Subcutaneous abdominal adipose tissue (tissue), 5 donors: Measurements from ENCODE around the gene PCBD2.
"Not testable (repeated sequence)": the region's sequence is repeated elsewhere in the genome, so short reads cannot be mapped to it uniquely, and the experiment has no call there.

ENCODE experiments used
- H3K27ac ChIP-seq: one replicate; pipeline ENCODE4 v1.7.0; 2013; ENCODE audit warnings: low read depth, mild to moderate bottlenecking, inconsistent platforms, low read length, moderate library complexity
- H3K27me3 ChIP-seq, 5 donors: one replicate each; pipeline ENCODE4 v1.7.0; 2013; ENCODE audit warnings: low read length in 5 of 5, inconsistent platforms in 1 of 5; ENCODE audit not compliant: control insufficient read depth in 5 of 5, insufficient read depth in 4 of 5
- H3K36me3 ChIP-seq, 5 donors: one replicate each; pipeline ENCODE4 v1.7.0; 2013; ENCODE audit warnings: low read length in 5 of 5; ENCODE audit not compliant: control insufficient read depth in 5 of 5, insufficient read depth in 5 of 5
- H3K4me1 ChIP-seq, 5 donors: one replicate each; pipeline ENCODE4 v1.7.0; 2013; ENCODE audit warnings: low read length in 5 of 5, mild to moderate bottlenecking in 3 of 5, moderate library complexity in 1 of 5; ENCODE audit not compliant: control insufficient read depth in 5 of 5, insufficient read depth in 5 of 5
- H3K4me3 ChIP-seq, 5 donors: one replicate each; pipeline ENCODE4 v1.7.0; 2013; ENCODE audit warnings: low read length in 5 of 5, low read depth in 1 of 5
- H3K9ac ChIP-seq, 5 donors: one replicate each; pipeline ENCODE4 v1.7.0; 2013; ENCODE audit warnings: low read length in 5 of 5, mild to moderate bottlenecking in 4 of 5, moderate library complexity in 3 of 5
- H3K9me3 ChIP-seq, 5 donors: one replicate each; pipeline ENCODE4 v1.7.0; 2013; ENCODE audit warnings: low read length in 5 of 5; ENCODE audit not compliant: control insufficient read depth in 5 of 5
- donor health status: healthy.
- donor health status: healthy.
- donor health status: healthy.
- donor health status: healthy.
- donor health status: healthy.

The PCBD2 gene

GRCh38 chr5:134995850-134996402 lies 91.0 kb downstream of the PCBD2 start:
- Histone ChIP-seq H3K36me3 (no peaks in the 10 kb centered on the region), H3K27me3 (no peaks in the 10 kb centered on the region), H3K4me1 (no peaks in the 10 kb centered on the region), H3K27ac (no peak overlapping the region), H3K9ac (no peak overlapping the region), H3K9me3 (no peaks in the 10 kb centered on the region), H3K4me3 (no peak overlapping the region)

- no peak overlapping the region for H3K27ac ChIP-seq
- H3K4me3 ChIP-seq: no peak overlapping the region
- H3K4me1 ChIP-seq: no peaks in the 10 kb centered on the region
- H3K27me3 ChIP-seq: no peaks in the 10 kb centered on the region
- no peaks in the 10 kb centered on the region for H3K36me3 ChIP-seq
- no peak overlapping the region for H3K9ac ChIP-seq
- H3K9me3 ChIP-seq: no peaks in the 10 kb centered on the region
Measured at GRCh38 chr5:134997015-134997414, 92.1 kb downstream of the PCBD2 start.

GRCh38 chr5:134998068-134998467 lies 93.1 kb downstream of the PCBD2 start:
- H3K4me3 ChIP-seq, H3K4me1 ChIP-seq, H3K27me3 ChIP-seq, H3K9me3 ChIP-seq, H3K36me3 ChIP-seq, H3K27ac ChIP-seq, H3K9ac ChIP-seq: not testable (repeated sequence)

DNA sequence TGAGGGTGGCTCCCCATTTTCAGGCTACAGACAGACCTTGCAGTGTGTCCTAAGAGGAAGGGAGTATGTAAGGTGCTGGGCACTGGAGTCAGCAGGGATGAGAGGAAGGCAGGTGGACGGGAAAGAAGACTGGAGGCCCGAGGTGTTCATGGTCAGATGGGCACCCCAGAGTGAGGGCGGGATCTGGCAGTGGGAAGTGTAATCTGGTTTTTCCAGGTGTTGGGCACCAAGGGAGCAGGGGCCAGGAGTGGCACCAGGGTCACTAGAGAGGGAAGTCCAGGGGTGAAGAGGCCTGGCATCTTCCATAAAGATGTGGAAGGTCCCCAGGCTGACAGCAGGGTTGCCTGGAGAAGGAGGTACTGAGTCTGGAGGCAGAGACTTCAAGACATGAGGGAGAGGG lies 99.4 kb downstream of the PCBD2 start:
- no peaks in the 10 kb centered on the region for H3K4me1 ChIP-seq
- H3K27me3 ChIP-seq: no peaks in the 10 kb centered on the region
- H3K4me3 ChIP-seq: no peak overlapping the region
- H3K27ac ChIP-seq: no peak overlapping the region
- no peaks in the 10 kb centered on the region for H3K36me3 ChIP-seq
- H3K9ac ChIP-seq: no peak overlapping the region
- no peaks in the 10 kb centered on the region for H3K9me3 ChIP-seq

DNA sequence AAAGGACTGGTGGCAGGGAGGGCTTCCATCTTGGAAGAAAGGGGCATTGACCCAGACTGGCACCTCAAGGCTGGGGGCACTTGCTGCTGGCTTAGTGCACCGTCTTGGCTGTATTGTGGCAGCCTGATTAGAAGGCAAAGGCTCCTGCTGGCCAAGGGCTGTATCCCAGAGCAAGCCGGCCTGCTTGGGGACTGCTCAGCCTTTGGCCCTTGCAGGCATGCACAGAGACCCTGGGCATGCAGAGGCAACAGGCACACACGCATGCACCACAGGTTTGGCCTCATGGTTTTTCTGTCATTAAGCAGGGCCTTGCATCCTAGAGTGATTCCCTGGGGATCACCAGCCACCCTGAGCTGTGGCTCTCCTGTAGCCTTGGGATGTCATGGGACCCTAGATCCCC lies 100.1 kb downstream of the PCBD2 start:
- no peak overlapping the region for H3K4me3 ChIP-seq
- H3K4me1 ChIP-seq: no peaks in the 10 kb centered on the region
- no peaks in the 10 kb centered on the region for H3K9me3 ChIP-seq
- H3K36me3 ChIP-seq: no peaks in the 10 kb centered on the region
- H3K9ac ChIP-seq: no peak overlapping the region
- no peak overlapping the region for H3K27ac ChIP-seq
- H3K27me3 ChIP-seq: no peaks in the 10 kb centered on the region

- Histone ChIP-seq H3K27ac (no peak overlapping the region), H3K9me3 (no peaks in the 10 kb centered on the region), H3K9ac (no peak overlapping the region), H3K36me3 (no peaks in the 10 kb centered on the region), H3K4me3 (no peak overlapping the region), H3K27me3 (no peaks in the 10 kb centered on the region), H3K4me1 (no peaks in the 10 kb centered on the region)
Measured at GRCh38 chr5:135007305-135007704, 102.4 kb downstream of the PCBD2 start.

- Histone ChIP-seq H3K36me3 (no peaks in the 10 kb centered on the region), H3K9me3 (no peaks in the 10 kb centered on the region), H3K9ac (no peak overlapping the region), H3K27ac (no peak overlapping the region), H3K4me1 (peaks cover 0 to under 1% (median 0%) of the 10 kb centered on the region in 5 donors), H3K27me3 (no peaks in the 10 kb centered on the region), H3K4me3 (no peak overlapping the region)
Measured at GRCh38 chr5:135007749-135008363, 102.9 kb downstream of the PCBD2 start.

DNA sequence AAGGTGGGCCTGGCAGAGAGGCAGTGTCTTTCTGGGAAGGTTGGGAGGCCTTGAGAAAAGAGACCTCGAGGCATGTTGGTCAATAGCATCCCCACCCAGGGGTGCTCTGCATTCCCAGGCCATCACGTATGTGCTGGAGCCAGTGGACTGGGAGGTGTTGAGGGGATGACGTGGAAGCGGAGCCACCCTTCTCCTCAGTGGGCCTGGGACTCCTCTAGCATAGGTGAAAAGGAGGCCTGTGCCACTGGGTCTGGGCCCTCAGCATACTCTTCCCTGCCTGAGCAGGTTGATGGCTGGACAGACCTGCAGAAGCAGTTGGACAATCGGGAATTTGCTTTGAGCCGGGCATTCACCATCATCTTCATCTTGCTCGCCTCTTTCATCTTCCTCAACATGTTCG lies 103.6 kb downstream of the PCBD2 start:
- Histone ChIP-seq H3K27ac (no peak overlapping the region), H3K27me3 (no peaks in the 10 kb centered on the region), H3K4me1 (peaks cover 0 to 8% (median 0%) of the 10 kb centered on the region in 5 donors), H3K36me3 (no peaks in the 10 kb centered on the region), H3K9me3 (no peaks in the 10 kb centered on the region), H3K4me3 (no peak overlapping the region), H3K9ac (no peak overlapping the region)

DNA sequence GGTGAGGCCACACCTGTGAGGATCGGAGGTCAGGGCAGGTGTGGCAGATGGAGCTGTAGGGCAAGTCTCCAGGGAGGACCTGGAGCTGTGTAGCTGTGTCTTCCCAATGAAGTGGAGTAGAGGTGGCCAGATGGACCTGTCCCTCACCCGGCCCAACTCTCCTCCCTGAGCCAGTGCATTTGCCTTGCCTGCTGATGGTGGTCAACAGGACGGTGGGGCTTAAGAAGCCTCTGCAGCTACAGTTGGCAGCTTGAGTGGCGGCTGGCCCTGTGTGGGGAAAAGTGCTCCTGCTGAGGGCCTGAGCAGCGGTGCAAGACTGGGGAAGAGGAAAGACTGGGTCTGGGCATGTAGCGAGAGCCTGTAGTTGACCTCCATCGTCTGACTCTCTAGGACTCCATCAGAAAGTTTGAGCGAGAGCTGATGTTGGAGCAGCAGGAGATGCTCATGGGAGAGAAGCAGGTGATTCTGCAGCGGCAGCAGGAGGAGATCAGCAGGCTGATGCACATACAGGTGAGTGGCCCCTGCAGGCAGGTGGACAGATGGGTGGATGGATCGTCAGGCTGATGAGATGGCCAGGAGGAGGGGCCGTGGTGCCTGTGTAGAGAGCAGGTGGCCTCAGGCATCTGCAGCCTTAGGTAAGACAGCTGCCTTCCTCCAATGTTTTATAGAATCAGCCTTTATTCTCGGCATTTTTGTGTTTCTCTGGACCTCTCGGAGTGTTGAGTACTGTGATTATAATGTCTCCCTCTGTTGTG lies 104.2 kb downstream of the PCBD2 start:
- H3K36me3 ChIP-seq: no peaks in the 10 kb centered on the region

GRCh38 chr5:135009736-135010501 lies 105.0 kb downstream of the PCBD2 start:
- Histone ChIP-seq H3K4me1 (peaks cover 0 to 21% (median 10%) of the 10 kb centered on the region in 5 donors), H3K9me3 (no peaks in the 10 kb centered on the region), H3K9ac (no peak overlapping the region), H3K36me3 (no peaks in the 10 kb centered on the region), H3K27ac (no peak overlapping the region), H3K27me3 (no peaks in the 10 kb centered on the region), H3K4me3 (no peak overlapping the region)

More for the DNA sequence above, 104.2 kb downstream of the PCBD2 start:
- Histone ChIP-seq H3K4me1 (peaks cover 0 to 13% (median 4%) of the 10 kb centered on the region in 5 donors), H3K4me3 (no peak overlapping the region), H3K27me3 (no peaks in the 10 kb centered on the region), H3K27ac (no peak overlapping the region), H3K9me3 (no peaks in the 10 kb centered on the region), H3K9ac (no peak overlapping the region)
